ENCODE measurements around the gene NPC2. TPM values are rescaled to one million over a fixed set of nuclear protein-coding genes. Genes with fewer than 3 reads are reported as not detected.

NPC2 gene
- total and polyA plus RNA-seq, 2 of the 4 experiments (the other 2 are of a cell fraction): 210 to 273 TPM

DNA sequence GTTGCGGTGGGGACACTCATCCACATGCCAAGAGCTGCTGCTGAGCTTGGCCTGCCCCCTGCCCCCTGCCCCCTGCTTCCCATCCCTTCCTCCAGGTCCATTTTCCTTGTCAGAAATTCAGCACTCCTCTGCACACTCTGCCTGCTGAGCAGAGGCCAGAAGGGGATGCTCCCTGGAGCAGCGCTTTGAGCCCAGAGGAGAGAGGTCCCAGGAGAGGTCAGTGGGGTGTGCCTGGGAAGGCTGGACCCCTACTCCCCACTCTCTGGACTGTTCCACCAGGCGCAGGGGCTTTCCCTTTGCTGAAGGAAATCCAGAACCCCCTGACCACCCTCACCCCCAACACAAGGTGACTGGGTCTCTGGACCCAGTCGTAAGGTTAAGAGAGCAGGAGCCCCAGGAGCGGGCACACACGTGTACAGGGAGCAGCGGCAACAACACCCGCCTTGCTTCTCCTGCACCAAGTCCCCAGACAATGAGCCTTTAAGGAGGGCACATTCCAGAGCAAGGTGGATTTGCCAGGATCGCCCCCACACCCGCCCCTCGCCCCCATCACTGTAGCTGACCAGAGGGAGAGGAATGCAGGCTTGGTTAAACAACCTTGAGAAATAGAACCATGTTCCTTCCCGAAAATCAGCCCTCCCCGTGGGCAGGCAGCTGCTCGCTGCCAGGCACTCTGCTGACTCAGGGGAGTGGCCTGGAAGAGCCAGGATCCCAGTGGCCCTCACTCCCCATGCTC, 31.1 kb upstream of the NPC2 start:
- Histone ChIP-seq H3K27me3 (ENCODE audit: control insufficient read depth, insufficient read depth, low read length) (no peaks in the 10 kb centered on the region), H4K91ac (ENCODE audit: insufficient read depth, low read depth, low read length) (no peak overlapping the region), H2BK120ac (ENCODE audit: low read depth, low read length) (peak overlapping the region; percentile 6; the same call in 1 of the 2 replicates), H2BK15ac (ENCODE audit: low read depth, low read length) (no peak overlapping the region), H3K4ac (ENCODE audit: low read depth, low read length) (peak overlapping the region; percentile 67), H3K23ac (ENCODE audit: low read depth, low read length) (no peak overlapping the region), H3K4me1 (ENCODE audit: control insufficient read depth, insufficient read depth, low read length) (peaks cover 14% of the 10 kb centered on the region), H3K4me2 (ENCODE audit: low read depth, low read length) (no peak overlapping the region), H2AK9ac (replicated peaks; ENCODE audit: low read depth, low read length, poor library complexity) (peak overlapping the region; percentile 67), H3K14ac (replicated peaks; ENCODE audit: low read depth, low read length) (no peak overlapping the region), H3K36me3 (ENCODE audit: control insufficient read depth, insufficient read depth, low read length) (peaks cover 7% of the 10 kb centered on the region; the same call in 1 of the 2 replicates), H3K4me3 (ENCODE audit: insufficient read depth, low read depth, low read length) (no peak overlapping the region), H3K56ac (ENCODE audit: extremely low read depth, insufficient read depth, low read length) (no peak overlapping the region), H3K9me1 (ENCODE audit: insufficient read depth, low read length) (peaks cover 18% of the 10 kb centered on the region), H4K5ac (ENCODE audit: low read depth, low read length) (peak overlapping the region; percentile 51), H2BK20ac (ENCODE audit: low read depth, low read length) (no peak overlapping the region; the same call in 1 of the 2 replicates), H3K27ac (ENCODE audit: insufficient read depth, low read length) (peak overlapping the region; percentile 6; the same call in 1 of the 2 replicates), H4K8ac (ENCODE audit: low read depth in 2 of 2, low read length in 2 of 2) (no peak overlapping the region), H3K18ac (ENCODE audit: low read depth, low read length) (peak overlapping the region; percentile 73), H3K79me1 (ENCODE audit: low read depth in 1 of 2, low read length in 2 of 2) (no peaks in the 10 kb centered on the region), H2BK5ac (ENCODE audit: low read depth, low read length, poor library complexity, severe bottlenecking) (no peak overlapping the region), H2AFZ (replicated peaks; ENCODE audit: low read length, poor library complexity) (peak overlapping the region; percentile 8), H3K9me3 (ENCODE audit: control insufficient read depth, insufficient read depth, low read length) (no peaks in the 10 kb centered on the region), H3K9ac (ENCODE audit: low read depth, low read length) (no peak overlapping the region), H2AK5ac (ENCODE audit: low read depth, low read length) (peak overlapping the region; percentile 27; the same call in 1 of the 2 replicates), H4K20me1 (ENCODE audit: insufficient read depth, low read length) (no peaks in the 10 kb centered on the region)
- dilution Hi-C loops (cut with HindIII; ENCODE audit: low sequenced_read_pairs, unreplicated experiment): no loop called here
- peak; percentile 74 for ATAC-seq (ENCODE audit: low read depth)
- BruUV-seq (replicated peaks): no TSS peak
- intact Hi-C loops (cut with micrococcal nuclease): no loop called here
- TF ChIP-seq FOS (IDR thresholded peaks at IDR 0.05; ENCODE audit: low read depth, low read length) (no peak), CEBPB (IDR thresholded peaks at IDR 0.05; ENCODE audit: low read depth, low read length) (no peak), NFE2L2 (IDR thresholded peaks at IDR 0.05; ENCODE audit: low read depth, low read length) (no peak), SMC3 (IDR thresholded peaks at IDR 0.05; ENCODE audit: low read depth, low read length) (no peak), CTCF (conservative IDR thresholded peaks at IDR 0.05; ENCODE audit: low read depth, low read length) (no peak), POLR2A (IDR thresholded peaks at IDR 0.05; ENCODE audit: low read depth, low read length) (no peak), MAFK (IDR thresholded peaks at IDR 0.05; ENCODE audit: low read depth, low read length) (no peak), BHLHE40 (IDR thresholded peaks at IDR 0.05; ENCODE audit: low read depth, low read length) (no peak), RFX5 (IDR thresholded peaks at IDR 0.05; ENCODE audit: low read depth, low read length) (no peak)
- in situ Hi-C loops (cut with MboI; ENCODE audit: low sequenced_read_pairs): no loop called here
- peak; percentile 60 for DNase-seq
- ChIA-PET POLR2A (ENCODE audit: unreplicated experiment) (interaction anchor here (0.6 kb wide), 1 partner anchor 261 kb away, joined by 7 read pairs; no protein-coding TSS in a partner anchor), CTCF (no interaction called here)
- WGBS, 2 experiments (ENCODE audit: extremely low coverage in 2 of 2, insufficient read length in 1 of 2): 75% methylated on average over 4 of the region's 14 CpGs; no CpG with 5 or more reads in 1 of the 2 experiments
